ENCODE measurements around the gene PAK5.

PAK5 gene
- total RNA-seq: 0 to 0.21 (median 0) reads per million in 9 experiments

GRCh38 chr20:9838378-9839295 lies at the start of gene PAK5:
Gene PAK5, minus strand, starts transcription at chr20:9839076. Its CDS starts 194,748 bp downstream, at chr20:9644328.
- no peak for DNase-seq
- Mint-ChIP-seq H3K27ac (no peak within 1 kb of the TSS), H3K4me3 (no peak within 1 kb of the TSS), H3K4me1 (ENCODE audit: low read depth in 2 of 2) (no peaks in the 10 kb centered on the region), H3K9me3 (peaks cover 5 to 15% of the 10 kb centered on the region in 2 donors), H3K27me3 (peaks cover 19% of the 10 kb centered on the region in 2 donors), H3K36me3 (ENCODE audit: insufficient read depth) (no peaks in the 10 kb centered on the region)
- no peak for ATAC-seq (replicated peaks)

- Mint-ChIP-seq H3K4me1 (ENCODE audit: low read depth in 2 of 2) (peaks cover 2 to 7% of the 10 kb centered on the region in 2 donors), H3K27me3 (peaks cover 0 to 12% of the 10 kb centered on the region in 2 donors), H3K36me3 (ENCODE audit: insufficient read depth) (no peaks in the 10 kb centered on the region), H3K27ac (no peak overlapping the region), H3K9me3 (peaks cover 0 to 2% of the 10 kb centered on the region in 2 donors), H3K4me3 (no peak overlapping the region)
- no peak for ATAC-seq (replicated peaks)
- no peak for DNase-seq
Observed at GRCh38 chr20:9887706-9888105, 48.8 kb upstream of the PAK5 start.

GRCh38 chr20:9886227-9886626 lies 47.4 kb upstream of the PAK5 start:
- Mint-ChIP-seq H3K4me1 (ENCODE audit: low read depth in 2 of 2) (peaks cover 2 to 7% of the 10 kb centered on the region in 2 donors), H3K9me3 (peaks cover 0 to 2% of the 10 kb centered on the region in 2 donors), H3K27ac (no peak overlapping the region), H3K36me3 (ENCODE audit: insufficient read depth) (no peaks in the 10 kb centered on the region), H3K27me3 (peaks cover 0 to 12% of the 10 kb centered on the region in 2 donors), H3K4me3 (no peak overlapping the region)
- no peak for ATAC-seq (replicated peaks)
- no peak for DNase-seq

- Mint-ChIP-seq H3K9me3 (peaks cover 0 to 4% of the 10 kb centered on the region in 2 donors), H3K4me1 (ENCODE audit: low read depth in 2 of 2) (peaks cover 2 to 7% of the 10 kb centered on the region in 2 donors), H3K27me3 (peaks cover 0 to 12% of the 10 kb centered on the region in 2 donors), H3K27ac (no peak overlapping the region), H3K36me3 (ENCODE audit: insufficient read depth) (no peaks in the 10 kb centered on the region), H3K4me3 (no peak overlapping the region)
- ATAC-seq (replicated peaks) (no peak), DNase-seq (no peak)
Observed at GRCh38 chr20:9884666-9885065, 45.8 kb upstream of the PAK5 start.

GRCh38 chr20:9884061-9884460 lies 45.2 kb upstream of the PAK5 start:
- Mint-ChIP-seq H3K4me3 (no peak overlapping the region), H3K4me1 (ENCODE audit: low read depth in 2 of 2) (peaks cover under 1 to 1% of the 10 kb centered on the region in 2 donors), H3K27ac (no peak overlapping the region), H3K36me3 (ENCODE audit: insufficient read depth) (no peaks in the 10 kb centered on the region), H3K27me3 (peaks cover 0 to 12% of the 10 kb centered on the region in 2 donors), H3K9me3 (peaks cover 0 to 2% of the 10 kb centered on the region in 2 donors)
- DNase-seq: no peak
- no peak for ATAC-seq (replicated peaks)

- Mint-ChIP-seq H3K4me1 (ENCODE audit: low read depth in 2 of 2) (no peaks in the 10 kb centered on the region), H3K36me3 (ENCODE audit: insufficient read depth) (no peaks in the 10 kb centered on the region), H3K9me3 (peaks cover 0 to 6% of the 10 kb centered on the region in 2 donors), H3K4me3 (no peak overlapping the region), H3K27ac (no peak overlapping the region), H3K27me3 (no peaks in the 10 kb centered on the region)
- DNase-seq (no peak), ATAC-seq (replicated peaks) (no peak)
Observed at GRCh38 chr20:9877932-9878495, 39.1 kb upstream of the PAK5 start.

GRCh38 chr20:9867196-9867980 lies 28.5 kb upstream of the PAK5 start:
- Mint-ChIP-seq H3K36me3 (ENCODE audit: insufficient read depth) (peaks cover 2% of the 10 kb centered on the region), H3K27me3 (no peaks in the 10 kb centered on the region), H3K4me3 (no peak overlapping the region), H3K9me3 (peaks cover 0 to 8% of the 10 kb centered on the region in 2 donors), H3K4me1 (ENCODE audit: low read depth in 2 of 2) (no peaks in the 10 kb centered on the region), H3K27ac (no peak overlapping the region)
- DNase-seq (no peak), ATAC-seq (replicated peaks) (no peak)

GRCh38 chr20:9852566-9852965 lies 13.7 kb upstream of the PAK5 start:
- Mint-ChIP-seq H3K27ac (no peak overlapping the region), H3K36me3 (ENCODE audit: insufficient read depth) (no peaks in the 10 kb centered on the region), H3K4me1 (ENCODE audit: low read depth in 2 of 2) (no peaks in the 10 kb centered on the region), H3K27me3 (no peaks in the 10 kb centered on the region), H3K9me3 (peaks cover 5 to 7% of the 10 kb centered on the region in 2 donors), H3K4me3 (no peak overlapping the region)
- ATAC-seq (replicated peaks) (no peak), DNase-seq (no peak)

- Mint-ChIP-seq H3K27ac (no peak overlapping the region), H3K4me3 (no peak overlapping the region), H3K27me3 (peaks cover 19% of the 10 kb centered on the region in 2 donors), H3K4me1 (ENCODE audit: low read depth in 2 of 2) (no peaks in the 10 kb centered on the region), H3K36me3 (ENCODE audit: insufficient read depth) (no peaks in the 10 kb centered on the region), H3K9me3 (peaks cover 5 to 15% of the 10 kb centered on the region in 2 donors)
- DNase-seq (no peak), ATAC-seq (replicated peaks) (no peak)
Observed at GRCh38 chr20:9839626-9840025, 750 bp upstream of the PAK5 start.

- no peak for DNase-seq
- Mint-ChIP-seq H3K4me3 (no peak overlapping the region), H3K27me3 (peaks cover 19% of the 10 kb centered on the region in 2 donors), H3K36me3 (ENCODE audit: insufficient read depth) (no peaks in the 10 kb centered on the region), H3K9me3 (peaks cover 7 to 15% of the 10 kb centered on the region in 2 donors), H3K4me1 (ENCODE audit: low read depth in 2 of 2) (no peaks in the 10 kb centered on the region), H3K27ac (no peak overlapping the region)
- ATAC-seq (replicated peaks): no peak
Observed at GRCh38 chr20:9838035-9838377, 870 bp downstream of the PAK5 start.

- Mint-ChIP-seq H3K4me1 (ENCODE audit: low read depth in 2 of 2) (no peaks in the 10 kb centered on the region), H3K27ac (no peak overlapping the region), H3K36me3 (ENCODE audit: insufficient read depth) (no peaks in the 10 kb centered on the region), H3K9me3 (peaks cover 7 to 14% of the 10 kb centered on the region in 2 donors), H3K4me3 (no peak overlapping the region), H3K27me3 (peaks cover 19% of the 10 kb centered on the region in 2 donors)
- DNase-seq (no peak), ATAC-seq (replicated peaks) (no peak)
Observed at GRCh38 chr20:9837634-9838033, 1.2 kb downstream of the PAK5 start.

GRCh38 chr20:9835302-9835701 lies 3.6 kb downstream of the PAK5 start:
- ATAC-seq (replicated peaks): no peak
- peaks cover 19% of the 10 kb centered on the region in 2 donors for H3K27me3 Mint-ChIP-seq
- no peaks in the 10 kb centered on the region for H3K4me1 Mint-ChIP-seq (ENCODE audit: low read depth in 2 of 2)
- no peak overlapping the region for H3K4me3 Mint-ChIP-seq
- no peak for DNase-seq
- H3K27ac Mint-ChIP-seq: no peak overlapping the region
- no peaks in the 10 kb centered on the region for H3K36me3 Mint-ChIP-seq (ENCODE audit: insufficient read depth)
- H3K9me3 Mint-ChIP-seq: peaks cover 0 to 7% of the 10 kb centered on the region in 2 donors

- H3K4me3 Mint-ChIP-seq: no peak overlapping the region
- ATAC-seq (replicated peaks): no peak
- no peak overlapping the region for H3K27ac Mint-ChIP-seq
- H3K9me3 Mint-ChIP-seq: peaks cover 0 to 6% of the 10 kb centered on the region in 2 donors
- no peaks in the 10 kb centered on the region for H3K27me3 Mint-ChIP-seq
- no peaks in the 10 kb centered on the region for H3K36me3 Mint-ChIP-seq (ENCODE audit: insufficient read depth)
- H3K4me1 Mint-ChIP-seq (ENCODE audit: low read depth in 2 of 2): no peaks in the 10 kb centered on the region
- DNase-seq: no peak
Observed at GRCh38 chr20:9831032-9831431, 7.8 kb downstream of the PAK5 start.

Data from effector memory CD8-positive, alpha-beta T cell (primary cell).